GM21447 (cell line): ENCODE results near the gene ELMOD1.

Source experiments
- ATAC-seq: cut with Tn5 transposase; IDR thresholded peaks from one replicate; pipeline ENCODE4 v1.9.1; 2021; ENCODE audit not compliant: unreplicated experiment

Gene ELMOD1

DNA sequence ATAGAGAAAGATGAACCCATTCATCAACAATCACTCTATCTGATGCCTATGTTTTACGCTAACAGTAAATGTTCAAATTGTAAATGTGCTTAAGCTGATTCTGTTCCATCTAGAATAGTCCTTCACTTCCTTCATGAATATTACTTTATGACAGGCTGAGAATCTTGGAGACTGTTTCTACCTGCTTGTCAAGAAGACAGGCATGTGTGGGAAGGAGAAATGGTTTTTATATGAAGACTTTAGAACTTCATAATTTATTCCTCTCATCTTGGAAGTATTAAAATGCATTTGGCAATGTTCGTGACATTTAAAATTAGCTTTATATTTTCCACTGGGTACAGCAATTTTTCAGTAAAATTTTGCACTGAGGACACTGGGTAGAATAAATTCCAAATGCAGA is 41.0 kb downstream of the ELMOD1 start:
- ATAC-seq: no peak

DNA sequence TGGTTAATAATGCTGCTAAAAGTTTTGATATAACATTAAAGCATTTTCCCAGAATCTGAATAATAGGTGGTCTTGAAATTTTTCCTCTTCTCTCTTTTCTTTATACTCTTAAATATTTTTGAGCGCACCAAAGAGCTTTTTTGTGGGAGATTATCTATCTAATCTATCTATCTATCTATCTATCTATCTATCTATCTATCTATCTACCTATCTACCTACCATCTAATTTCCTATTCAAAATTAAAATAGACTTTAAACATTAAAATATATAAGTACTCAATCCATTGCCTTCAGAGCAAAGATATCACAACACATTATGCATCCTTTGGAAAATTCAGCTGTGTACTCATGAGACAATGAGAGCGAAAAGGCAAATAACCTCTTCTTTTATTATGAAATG is 55.8 kb downstream of the ELMOD1 start:
- no peak for ATAC-seq

- ATAC-seq: no peak
These were observed 57.3 kb downstream of the ELMOD1 start for GRCh38 chr11:107648242-107648641.

DNA sequence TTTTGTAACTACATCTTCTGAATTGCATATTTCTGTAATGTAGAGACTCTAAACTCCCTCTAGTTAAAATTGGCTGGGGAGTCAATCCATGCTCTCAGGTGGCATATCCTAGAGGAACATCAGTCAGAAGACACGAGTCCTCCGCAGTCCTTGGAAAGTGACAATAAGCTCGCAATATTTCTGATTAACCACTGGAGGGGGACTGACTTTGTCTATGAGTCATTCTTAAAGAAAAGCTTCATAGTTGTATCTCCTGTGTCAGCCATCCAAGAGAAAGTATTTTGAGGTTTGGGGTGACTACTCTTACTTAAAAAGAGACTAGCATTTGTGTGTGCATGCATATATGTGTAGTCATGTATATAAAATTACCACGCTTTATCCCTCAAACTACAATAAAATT is 60.7 kb downstream of the ELMOD1 start:
- ATAC-seq: no peak

GRCh38 chr11:107653076-107653475 is 62.1 kb downstream of the ELMOD1 start:
- ATAC-seq: no peak

DNA sequence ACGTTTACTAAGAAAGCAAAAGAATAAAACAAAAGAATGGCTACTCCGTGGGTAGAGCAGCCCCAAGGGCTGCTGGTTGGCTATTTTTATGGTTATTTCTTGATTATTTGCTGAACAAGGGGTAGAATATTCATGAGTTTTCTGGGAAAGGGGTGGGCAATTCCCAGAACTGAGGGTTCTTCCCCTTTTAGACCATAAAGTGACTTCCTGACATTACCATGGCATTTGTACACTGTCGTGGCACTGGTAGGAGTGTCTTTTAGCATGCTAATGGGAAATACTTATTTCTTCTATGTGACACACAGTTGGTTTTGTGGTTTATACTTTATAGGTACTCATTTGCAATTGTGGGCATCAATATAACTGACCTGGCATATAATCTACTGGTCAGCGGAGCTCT is 64.7 kb downstream of the ELMOD1 start:
- no peak for ATAC-seq

GRCh38 chr11:107659310-107659709 is 68.4 kb downstream of the ELMOD1 start:
- no peak for ATAC-seq

DNA sequence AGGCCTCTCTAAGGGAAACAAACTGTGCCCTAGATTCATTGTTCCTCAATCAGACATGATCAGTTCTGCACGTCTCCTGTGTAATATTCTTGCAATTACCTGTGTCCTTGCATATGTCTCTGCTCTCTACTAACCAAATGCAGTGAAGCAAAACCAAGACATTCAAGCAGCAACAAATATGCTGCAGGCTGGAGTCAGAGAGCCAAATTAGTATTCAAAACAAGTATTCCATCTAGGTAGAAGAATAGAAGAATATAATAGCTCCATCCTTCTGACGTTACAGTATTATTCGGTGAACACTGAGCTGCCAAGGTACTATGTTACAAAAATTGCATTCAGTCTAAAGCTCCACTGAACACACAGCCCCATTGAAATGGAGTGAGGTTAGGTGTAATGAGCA is 69.1 kb downstream of the ELMOD1 start:
- ATAC-seq: no peak

DNA sequence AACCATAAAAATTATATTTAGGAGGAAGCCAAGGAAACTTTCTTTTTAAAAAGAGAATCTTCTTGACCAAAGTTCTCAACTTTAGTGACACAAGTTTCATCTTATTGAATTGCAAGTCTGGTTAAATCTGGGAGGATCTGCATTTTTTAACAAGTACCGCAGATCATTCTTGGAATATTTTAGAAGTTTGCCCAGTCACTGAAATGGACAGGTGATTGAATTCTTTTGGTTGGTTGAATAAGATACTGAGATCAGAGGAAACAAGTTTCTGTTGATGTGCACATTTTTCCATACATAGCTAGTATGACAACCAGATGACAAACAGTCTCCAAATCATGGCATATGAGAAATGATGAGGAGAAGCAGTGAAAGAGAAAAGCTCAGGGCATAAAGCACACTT is 70.7 kb downstream of the ELMOD1 start:
- ATAC-seq: no peak

DNA sequence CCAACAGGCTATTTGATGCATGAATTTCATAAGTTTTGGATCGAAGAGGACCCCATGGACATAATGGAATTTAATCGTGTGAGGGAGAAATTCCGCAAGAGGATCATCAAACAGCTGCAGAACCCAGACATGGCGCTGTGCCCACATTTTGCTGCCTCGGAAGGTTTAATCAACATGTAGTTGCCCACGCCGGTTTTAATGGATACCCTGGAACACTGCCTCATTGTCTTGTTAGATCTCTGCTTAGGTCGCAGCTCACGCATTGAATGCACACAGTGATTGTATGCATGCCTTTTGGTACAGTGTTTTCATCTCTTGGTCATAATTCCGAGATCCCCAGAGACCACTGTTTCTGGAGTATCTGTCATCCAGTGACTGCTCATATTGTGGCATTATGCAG is 74.1 kb downstream of the ELMOD1 start:
- no peak for ATAC-seq

DNA sequence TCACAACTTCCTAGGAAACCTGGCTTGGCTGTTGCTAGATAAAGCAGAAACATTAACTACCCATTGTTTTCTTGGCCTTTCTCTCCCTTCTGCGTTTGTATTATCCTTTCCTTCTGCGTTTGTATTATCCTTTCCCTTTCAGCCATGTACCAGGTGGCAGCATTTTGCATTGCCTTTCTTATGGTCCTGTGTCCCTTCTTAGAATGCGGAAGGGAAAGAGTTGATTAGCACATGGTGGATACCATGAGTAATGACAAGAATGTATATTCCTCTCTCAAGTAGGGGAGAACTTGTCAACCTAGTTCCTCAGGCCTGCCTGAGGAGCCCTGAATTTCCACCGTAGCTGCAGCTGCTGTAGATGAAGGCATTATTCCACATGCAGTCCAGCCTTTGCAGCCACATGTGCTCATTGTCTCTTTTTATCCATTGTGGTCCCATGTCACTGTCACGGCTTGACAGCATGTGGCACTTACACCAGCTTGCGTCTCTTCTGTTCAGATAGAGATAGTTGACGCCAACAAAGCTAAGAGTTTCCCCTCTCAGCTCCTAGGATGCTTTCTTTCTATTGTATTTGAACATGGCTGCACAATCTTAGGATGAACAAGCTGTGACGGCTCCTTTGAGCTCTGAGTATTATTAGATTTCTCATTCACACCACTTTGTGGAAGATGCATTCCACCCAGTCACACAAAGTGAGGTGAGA is 76.1 kb downstream of the ELMOD1 start:
- ATAC-seq: no peak

DNA sequence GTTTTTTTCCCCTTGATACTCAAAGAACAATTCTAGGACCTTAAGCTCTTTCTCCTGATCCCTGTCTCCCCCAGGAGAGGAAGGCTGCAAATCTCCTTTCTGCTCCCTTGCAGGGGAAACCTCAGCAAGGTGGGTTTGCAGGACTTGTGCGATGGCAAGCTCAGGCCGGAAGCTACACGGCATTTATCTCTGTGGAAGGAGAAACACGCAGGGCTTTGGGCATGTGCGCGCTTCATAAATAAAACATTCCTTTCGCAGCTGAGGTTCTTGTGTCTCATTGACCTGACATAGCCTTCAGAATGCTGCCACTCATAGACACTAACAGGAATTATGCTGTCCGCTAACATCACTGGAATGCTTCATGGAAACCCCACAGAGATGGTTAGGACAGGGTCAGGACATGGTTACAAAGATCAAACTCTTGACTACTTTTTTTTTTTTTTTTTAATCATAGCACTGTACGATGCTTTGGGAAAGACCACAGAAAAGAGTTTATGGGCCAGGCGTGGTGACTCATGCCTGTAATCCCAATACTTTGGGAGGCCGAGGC is 78.3 kb downstream of the ELMOD1 start:
- no peak for ATAC-seq

DNA sequence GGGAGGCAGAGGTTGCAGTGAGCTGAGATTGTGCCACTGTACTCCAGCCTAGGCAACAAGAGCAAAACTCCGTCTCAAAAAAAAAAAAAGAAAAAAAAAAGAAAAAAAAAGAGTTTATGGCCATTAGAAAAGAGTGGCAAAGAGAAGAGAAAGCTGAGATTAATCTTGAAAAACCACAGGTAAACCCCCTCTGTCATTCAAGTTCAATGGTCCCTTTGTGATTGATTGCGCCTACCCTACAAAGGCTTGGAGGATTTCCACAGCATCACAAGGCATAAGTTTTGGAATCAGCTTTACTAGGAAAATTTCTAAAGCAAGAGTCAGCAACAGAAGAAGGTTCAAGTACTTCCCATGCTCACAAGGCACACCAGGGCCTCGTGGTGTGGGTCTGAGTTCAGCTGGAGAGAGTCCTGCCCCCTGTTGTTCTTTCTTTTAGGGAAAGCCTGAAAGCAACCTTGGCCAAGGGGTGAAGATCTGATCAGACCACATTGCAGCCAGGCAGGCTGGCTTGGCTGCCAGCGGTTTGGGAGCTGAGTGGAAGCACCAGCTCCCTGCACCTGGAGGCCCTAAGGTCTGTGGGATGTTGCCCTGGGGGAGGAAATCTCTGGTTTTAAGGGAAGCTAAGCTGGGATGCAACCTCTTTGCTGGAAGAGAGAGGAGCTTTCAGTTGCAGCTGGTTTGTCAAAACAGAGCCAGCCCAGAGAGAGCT is 79.1 kb downstream of the ELMOD1 start:
- ATAC-seq: no peak

- ATAC-seq: no peak
These were observed 85.0 kb downstream of the ELMOD1 start for GRCh38 chr11:107675902-107676301.

DNA sequence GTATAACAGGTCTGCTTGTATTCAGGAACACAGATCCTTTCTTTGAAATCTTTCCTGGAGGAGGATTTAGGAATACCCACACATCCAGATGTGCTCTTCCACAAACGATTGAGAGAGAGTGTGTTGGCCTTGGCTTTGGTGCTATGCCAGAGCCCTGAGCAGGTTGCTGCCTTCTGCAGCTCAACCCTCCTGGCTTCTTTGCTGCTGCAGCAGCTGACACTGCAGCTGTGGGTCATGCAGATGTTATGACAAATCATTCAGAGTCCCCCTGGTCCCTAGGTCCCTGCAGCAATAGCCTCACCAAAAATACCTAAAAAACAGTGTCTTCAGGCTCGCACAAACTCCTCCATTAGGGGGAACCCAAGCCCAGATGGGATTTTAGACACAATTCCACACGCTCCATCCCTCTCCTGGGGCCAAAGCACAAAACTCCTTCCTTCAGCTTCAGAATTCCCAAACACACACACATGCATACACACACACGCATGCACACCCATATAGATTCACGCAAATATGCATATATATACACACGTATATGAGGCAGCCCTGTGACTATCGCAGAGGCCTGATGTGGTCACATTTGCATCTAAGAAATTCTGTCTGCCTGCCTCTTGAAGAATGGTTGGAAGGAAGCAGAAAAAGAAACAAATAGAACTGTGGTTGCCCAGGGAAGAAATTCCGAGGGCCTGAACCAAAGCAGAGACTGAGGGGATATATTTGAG is 85.5 kb downstream of the ELMOD1 start:
- no peak for ATAC-seq

GRCh38 chr11:107677924-107678631 is 87.1 kb downstream of the ELMOD1 start:
- ATAC-seq: no peak

- no peak for ATAC-seq
These were observed 87.7 kb downstream of the ELMOD1 start for GRCh38 chr11:107678632-107678971.

DNA sequence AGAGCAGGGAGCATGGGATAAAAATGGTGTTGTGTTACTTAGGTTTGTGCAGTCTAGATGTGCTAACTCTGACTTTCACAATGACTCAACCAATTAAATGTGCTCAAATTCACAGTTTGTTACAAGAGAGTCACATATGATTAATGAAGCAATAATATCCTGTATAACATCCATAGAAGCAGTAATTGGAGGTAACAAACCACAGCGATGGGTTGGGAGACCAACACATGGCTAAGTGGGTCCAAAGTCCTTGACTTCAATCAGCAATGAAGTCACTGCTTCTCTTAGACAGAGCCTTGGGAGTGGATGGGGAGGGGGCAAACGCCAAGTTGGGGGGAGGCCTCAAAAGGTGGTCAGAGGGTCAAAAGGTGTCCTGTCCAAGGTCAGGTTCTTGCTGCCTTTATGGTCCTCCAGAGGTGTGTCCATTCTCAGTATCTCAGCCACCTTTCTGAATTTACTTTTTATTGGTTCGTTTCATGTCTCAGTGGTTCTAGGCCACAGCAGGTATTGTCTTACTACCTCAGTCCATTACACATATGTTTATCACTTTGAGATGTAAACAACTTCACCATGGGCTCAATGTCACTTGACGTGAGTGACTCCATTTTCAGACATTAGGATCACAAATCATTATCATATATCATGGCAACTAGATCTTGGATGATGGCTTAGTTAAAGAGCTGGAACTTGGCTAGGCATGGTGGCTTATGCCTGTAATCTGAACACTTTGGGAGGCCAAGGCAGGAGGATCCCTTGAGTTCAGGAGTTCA is 88.5 kb downstream of the ELMOD1 start:
- no peak for ATAC-seq

GRCh38 chr11:107682171-107682570 is 91.2 kb downstream of the ELMOD1 start:
- no peak for ATAC-seq

- ATAC-seq: no peak
These were observed 91.6 kb downstream of the ELMOD1 start for GRCh38 chr11:107682572-107682971.

- no peak for ATAC-seq
These were observed 92.1 kb downstream of the ELMOD1 start for GRCh38 chr11:107683061-107683460.
